ENCODE data around the gene TP53TG5. TPM values are rescaled to one million over a fixed set of nuclear protein-coding genes. Genes with fewer than 3 reads are reported as not detected.
A peak's percentile ranks its signal among the peaks of the same experiment; 100 is the strongest.

The TP53TG5 gene
- total and polyA plus RNA-seq, 7 donors: 0.03 to 0.36 TPM; not detected in 5

DNA sequence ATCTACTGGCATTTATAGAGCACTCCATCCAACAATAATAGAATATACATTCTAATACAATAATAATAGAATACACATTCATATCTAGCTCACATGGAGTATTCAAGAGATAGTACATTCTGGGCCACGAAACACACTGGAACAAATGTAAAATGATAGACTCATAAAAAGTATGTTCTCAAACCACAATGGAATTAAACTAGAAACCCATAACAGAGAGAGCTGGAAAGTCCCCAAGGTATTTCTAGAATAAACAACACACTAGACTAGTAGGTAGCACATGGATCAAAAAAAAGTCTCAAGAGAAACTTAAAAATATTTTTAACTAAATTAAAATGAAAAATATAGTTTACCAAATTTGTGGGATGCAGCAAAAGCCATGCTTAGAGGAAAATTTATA, 9.1 kb upstream of the TP53TG5 start:
- WGBS, 2 donors: 86 to 93% methylated on average over 1 of the region's 1 CpG
- TF ChIP-seq POLR2AphosphoS5 (IDR thresholded peaks at IDR 0.05) (no peak), EP300 (IDR thresholded peaks at IDR 0.05) (no peak), POLR2A (IDR thresholded peaks at IDR 0.05) (no peak)
- TF ChIP-seq, protein P1, sequence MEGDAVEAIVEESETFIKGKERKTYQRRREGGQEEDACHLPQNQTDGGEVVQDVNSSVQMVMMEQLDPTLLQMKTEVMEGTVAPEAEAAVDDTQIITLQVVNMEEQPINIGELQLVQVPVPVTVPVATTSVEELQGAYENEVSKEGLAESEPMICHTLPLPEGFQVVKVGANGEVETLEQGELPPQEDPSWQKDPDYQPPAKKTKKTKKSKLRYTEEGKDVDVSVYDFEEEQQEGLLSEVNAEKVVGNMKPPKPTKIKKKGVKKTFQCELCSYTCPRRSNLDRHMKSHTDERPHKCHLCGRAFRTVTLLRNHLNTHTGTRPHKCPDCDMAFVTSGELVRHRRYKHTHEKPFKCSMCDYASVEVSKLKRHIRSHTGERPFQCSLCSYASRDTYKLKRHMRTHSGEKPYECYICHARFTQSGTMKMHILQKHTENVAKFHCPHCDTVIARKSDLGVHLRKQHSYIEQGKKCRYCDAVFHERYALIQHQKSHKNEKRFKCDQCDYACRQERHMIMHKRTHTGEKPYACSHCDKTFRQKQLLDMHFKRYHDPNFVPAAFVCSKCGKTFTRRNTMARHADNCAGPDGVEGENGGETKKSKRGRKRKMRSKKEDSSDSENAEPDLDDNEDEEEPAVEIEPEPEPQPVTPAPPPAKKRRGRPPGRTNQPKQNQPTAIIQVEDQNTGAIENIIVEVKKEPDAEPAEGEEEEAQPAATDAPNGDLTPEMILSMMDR (IDR thresholded peaks at IDR 0.05): no peak
- Histone ChIP-seq H3K36me3 (peaks cover 0 to under 1% (median 0%) of the 10 kb centered on the region in 4 donors), H3K27me3 (no peaks in the 10 kb centered on the region), H3K4me3 (no peak overlapping the region), H3K27ac (no peak overlapping the region), H3K9me3 (no peaks in the 10 kb centered on the region), H3K4me1 (no peaks in the 10 kb centered on the region)
- DNase-seq: no peak
- intact Hi-C loops (cut with DNase I): no loop called here

DNA sequence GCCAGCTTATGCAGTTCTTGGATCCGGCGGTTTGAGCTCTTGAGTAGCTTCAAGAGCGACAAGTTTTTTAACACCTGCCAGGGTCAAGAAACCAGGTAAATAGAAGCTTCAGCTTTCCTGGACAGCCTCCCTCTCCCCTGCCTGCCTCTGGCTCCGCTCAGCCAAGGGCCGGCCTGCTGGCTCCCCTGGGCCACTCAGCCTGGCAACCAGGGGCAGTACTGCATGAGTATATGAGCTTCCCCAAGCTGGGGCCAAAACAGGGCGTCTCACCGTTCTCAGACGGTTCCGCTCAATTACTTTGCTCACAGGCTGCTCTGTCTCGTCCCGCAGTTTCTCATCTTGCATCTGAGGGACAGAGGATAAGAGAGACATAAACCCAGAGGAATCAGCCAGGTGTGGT, 856 bp downstream of the TP53TG5 start:
- no peaks in the 10 kb centered on the region for H3K9me3 ChIP-seq
- H3K4me1 ChIP-seq: peaks cover 0 to 19% (median 13%) of the 10 kb centered on the region in 4 donors
- no peak overlapping the region for H3K4me3 ChIP-seq
- no peak for DNase-seq
- H3K27me3 ChIP-seq: no peaks in the 10 kb centered on the region
- 85 to 92% methylated on average over 11 of the region's 11 CpGs for WGBS, 2 donors
- no peak overlapping the region for H3K27ac ChIP-seq
- TF ChIP-seq POLR2AphosphoS5 (IDR thresholded peaks at IDR 0.05) (no peak), POLR2A (IDR thresholded peaks at IDR 0.05) (no peak)
- H3K36me3 ChIP-seq: peaks cover 0 to 4% (median 0%) of the 10 kb centered on the region in 4 donors
- intact Hi-C loops (cut with DNase I): no loop called here

DNA sequence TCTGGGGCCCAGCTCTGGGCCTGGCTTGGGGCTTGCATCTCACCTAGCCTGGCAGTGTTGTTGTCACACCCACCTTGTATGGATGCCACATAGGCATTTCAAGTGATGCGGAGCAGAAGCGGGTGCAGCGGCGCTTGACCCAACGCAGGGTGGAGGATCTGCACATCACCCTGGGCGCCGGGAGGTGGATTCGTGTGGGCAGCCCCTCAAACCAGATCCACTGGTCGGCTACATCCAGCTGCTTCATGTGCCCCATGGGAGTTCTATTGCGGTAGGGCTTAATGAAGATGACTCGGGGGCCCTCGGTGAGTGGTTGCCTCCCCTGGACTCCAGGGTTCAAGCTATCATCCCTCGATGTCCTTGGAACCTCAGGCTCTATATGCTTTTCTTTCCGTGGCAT, 3.2 kb downstream of the TP53TG5 start:
- H3K27me3 ChIP-seq: no peaks in the 10 kb centered on the region
- intact Hi-C loops (cut with DNase I): loop anchor here (2.0 kb wide), 1 partner anchor 396 kb away; no protein-coding TSS in a partner anchor

DNA sequence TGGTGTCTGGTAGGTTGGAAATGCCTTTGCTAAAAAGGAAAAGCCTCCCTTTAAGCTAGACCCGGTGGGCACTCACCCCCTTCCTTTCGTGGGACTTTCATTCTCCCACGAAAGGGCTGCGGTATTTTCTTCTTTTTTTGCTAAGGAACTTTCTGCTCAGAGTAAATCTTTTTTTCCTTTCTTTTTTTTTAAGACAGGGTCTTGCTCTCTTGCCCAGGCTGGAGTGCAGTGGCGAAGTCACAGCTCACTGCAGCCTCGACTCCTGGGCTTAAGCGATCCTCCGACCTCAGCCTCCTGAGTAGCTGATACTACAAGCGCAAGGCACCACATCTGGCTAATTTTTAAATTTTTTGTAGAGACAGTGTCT, 4.0 kb downstream of the TP53TG5 start:
- H3K9me3 ChIP-seq: no peaks in the 10 kb centered on the region
- DNase-seq: no peak
- peak overlapping the region; percentile 77 to 92 (median 82) for H3K27ac ChIP-seq
- H3K4me1 ChIP-seq: peaks cover 0 to 19% (median 15%) of the 10 kb centered on the region in 4 donors
- H3K27me3 ChIP-seq: no peaks in the 10 kb centered on the region
- TF ChIP-seq POLR2AphosphoS5 (IDR thresholded peaks at IDR 0.05) (no peak), EP300 (IDR thresholded peaks at IDR 0.05) (no peak), POLR2A (IDR thresholded peaks at IDR 0.05) (no peak)
- TF ChIP-seq, protein P1 (IDR thresholded peaks at IDR 0.05): no peak
- H3K36me3 ChIP-seq: no peaks in the 10 kb centered on the region
- WGBS, 2 donors: 47 to 58% methylated on average over 9 of the region's 9 CpGs
- intact Hi-C loops (cut with DNase I): loop anchor here (2.0 kb wide), 1 partner anchor 397 kb away; no protein-coding TSS in a partner anchor
- peak overlapping the region; percentile 26 to 55 (median 48) for H3K4me3 ChIP-seq

More for the DNA sequence above, 3.2 kb downstream of the TP53TG5 start:
- peak overlapping the region in 3 of 4 donors; percentile 82 to 92 (median 83) for H3K27ac ChIP-seq
- no peak overlapping the region for H3K4me3 ChIP-seq
- no peak for DNase-seq
- no peaks in the 10 kb centered on the region for H3K9me3 ChIP-seq
- TF ChIP-seq EP300 (IDR thresholded peaks at IDR 0.05) (no peak), POLR2A (IDR thresholded peaks at IDR 0.05) (no peak), POLR2AphosphoS5 (IDR thresholded peaks at IDR 0.05) (no peak)
- TF ChIP-seq, protein P1 (IDR thresholded peaks at IDR 0.05): no peak
- no peaks in the 10 kb centered on the region for H3K36me3 ChIP-seq
- H3K4me1 ChIP-seq: peaks cover 0 to 19% (median 15%) of the 10 kb centered on the region in 4 donors
- WGBS, 2 donors: 97% methylated on average over 14 of the region's 14 CpGs

DNA sequence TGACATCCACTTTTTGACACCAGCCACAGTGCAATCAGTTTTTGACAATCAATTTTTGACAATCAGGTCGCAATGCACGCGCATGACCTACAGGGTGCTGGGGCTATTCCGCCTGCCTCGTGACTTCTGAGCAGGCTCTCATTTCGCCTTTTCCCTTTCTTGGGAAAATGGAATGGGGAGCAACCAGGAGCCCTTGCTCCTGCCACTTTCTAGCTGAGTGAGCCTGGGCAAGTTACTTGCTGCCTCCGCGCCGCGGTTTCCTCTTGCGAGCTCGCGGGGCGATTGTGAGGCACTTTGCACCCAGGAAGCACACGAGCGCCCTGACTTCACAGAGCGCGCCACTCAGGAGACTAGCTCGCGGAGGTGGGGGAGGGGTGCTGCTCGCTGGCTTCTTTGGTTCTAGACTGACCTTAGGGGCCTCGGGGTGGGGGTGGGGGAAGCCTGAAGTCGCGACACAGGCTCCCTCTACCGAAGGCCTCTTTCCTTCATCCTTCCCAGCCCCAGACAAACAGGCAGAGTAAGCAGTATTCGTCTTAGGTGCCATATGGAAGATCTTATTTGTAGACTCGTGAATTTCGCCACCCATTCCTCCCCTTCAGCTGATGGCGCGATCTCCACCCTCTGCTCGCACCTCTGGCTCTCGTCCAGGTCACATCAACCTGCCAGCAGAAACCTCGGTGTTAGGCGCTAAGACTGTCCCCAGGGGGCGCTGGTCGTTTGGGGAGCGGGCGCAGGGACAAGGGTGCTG, 4.6 kb downstream of the TP53TG5 start:
- H3K27ac ChIP-seq: peak overlapping the region; percentile 77 to 92 (median 82)
- 4% methylated on average over 38 of the region's 38 CpGs for WGBS, 2 donors
- peaks cover 0 to 19% (median 15%) of the 10 kb centered on the region in 4 donors for H3K4me1 ChIP-seq
- TF ChIP-seq POLR2A (IDR thresholded peaks at IDR 0.05) (no peak), POLR2AphosphoS5 (IDR thresholded peaks at IDR 0.05) (peak; percentile 15 to 78 (median 62)), EP300 (IDR thresholded peaks at IDR 0.05) (no peak)
- TF ChIP-seq, protein P1 (IDR thresholded peaks at IDR 0.05): peak; percentile 81 to 97 (median 90)
- H3K36me3 ChIP-seq: peaks cover 0 to 5% (median 0%) of the 10 kb centered on the region in 4 donors
- peak overlapping the region; percentile 26 to 55 (median 48) for H3K4me3 ChIP-seq
- no peaks in the 10 kb centered on the region for H3K27me3 ChIP-seq
- intact Hi-C loops (cut with DNase I): loop anchor here (1.0 to 2.0 kb wide), 3 partner anchors 33 to 397 kb away; no protein-coding TSS in a partner anchor
- peak; percentile 96 for DNase-seq
- no peaks in the 10 kb centered on the region for H3K9me3 ChIP-seq

Measured in sigmoid colon (tissue), 7 donors.